Gastroesophageal sphincter (tissue), 4 donors: ENCODE measurements around the gene PLPP6. TPM values are rescaled to one million over a fixed set of nuclear protein-coding genes. Genes with fewer than 3 reads are reported as not detected.

Experiments used
- ATAC-seq: fragments of 150-250 bp; one replicate; pipeline ENCODE4 v1.9.1; 2016; ENCODE audit warnings: mild to moderate bottlenecking, moderate library complexity
- H3K27ac ChIP-seq, 4 donors: fragments of 200-600 bp; sonication (generic) in 3 of 4; 1 replicate in 3 of 4; 2 replicates in 1 of 4; pipeline ENCODE4 v1.5.1; 2016 to 2019
- H3K27me3 ChIP-seq: fragments of 200-600 bp; sonication (generic); one replicate; pipeline ENCODE4 v1.5.1; 2019
- H3K36me3 ChIP-seq, 2 donors: fragments of 200-600 bp; sonication (generic); one replicate each; pipeline ENCODE4 v1.5.1; 2019; ENCODE audit warnings: control low read depth in 1 of 2
- H3K4me1 ChIP-seq, 3 donors: fragments of 200-600 bp; sonication (generic); 1 replicate in 2 of 3; 2 replicates in 1 of 3; pipeline ENCODE4 v1.5.1; 2016 to 2019; ENCODE audit warnings: control low read depth in 2 of 3
- H3K4me3 ChIP-seq, 2 donors: fragments of 200-600 bp; sonication (generic); one replicate each; pipeline ENCODE4 v1.5.1; 2019; ENCODE audit warnings: mild to moderate bottlenecking in 1 of 2, moderate library complexity in 1 of 2
- H3K9me3 ChIP-seq, 3 donors: fragments of 200-600 bp; sonication (generic); one replicate each; pipeline ENCODE4 v1.5.1; 2017 to 2019; ENCODE audit warnings: control low read depth in 2 of 3
- EP300 ChIP-seq: sonication (generic); formaldehyde crosslinking; IDR thresholded peaks from one replicate; pipeline ENCODE4 v1.6.1; 2017; ENCODE audit warnings: antibody characterized with exemption, mild to moderate bottlenecking
- POLR2A ChIP-seq, 2 donors: fragments of 450-650 bp; IDR thresholded peaks; one replicate each; pipeline ENCODE4 v1.6.1; 2017; ENCODE audit warnings: antibody characterized with exemption in 2 of 2, mild to moderate bottlenecking in 2 of 2, moderate library complexity in 1 of 2
- POLR2AphosphoS5 ChIP-seq: sonication (generic); formaldehyde crosslinking; IDR thresholded peaks from one replicate; pipeline ENCODE4 v1.6.1; 2017; ENCODE audit warnings: antibody characterized with exemption
- WGBS, 2 donors: methylation state at CpG; one replicate each; pipeline ENCODE4 v1.1.5; 2018; ENCODE audit warnings: low coverage in 1 of 2; 5-methylcytosine and 5-hydroxymethylcytosine counted together
- total RNA-seq, 4 donors: library from RNA; depleted of rRNA; stranded (reverse); fragments of >200 nt; gene quantifications; one replicate each; pipeline ENCODE4 v1.1.0, GENCODE V29; 2016
- TF ChIP-seq, protein P1 (sequence below), 4 experiments: fragments of 200-600 bp in 2 of 4; fragments of 450-650 bp in 2 of 4; sonication (generic) in 1 of 4; IDR thresholded peaks; one replicate each; pipeline ENCODE4 v1.5.1; 2017 to 2019; ENCODE audit warnings: antibody characterized with exemption in 4 of 4, mild to moderate bottlenecking in 2 of 4, moderate library complexity in 2 of 4

PLPP6 gene
- total RNA-seq, 4 donors from 2014 or later = 5.3 to 8.1 (median 6.6) TPM

- TF ChIP-seq EP300 (no peak), POLR2AphosphoS5 (no peak), POLR2A (IDR thresholded peaks at IDR 0.05) (no peak)
- TF ChIP-seq, protein P1, sequence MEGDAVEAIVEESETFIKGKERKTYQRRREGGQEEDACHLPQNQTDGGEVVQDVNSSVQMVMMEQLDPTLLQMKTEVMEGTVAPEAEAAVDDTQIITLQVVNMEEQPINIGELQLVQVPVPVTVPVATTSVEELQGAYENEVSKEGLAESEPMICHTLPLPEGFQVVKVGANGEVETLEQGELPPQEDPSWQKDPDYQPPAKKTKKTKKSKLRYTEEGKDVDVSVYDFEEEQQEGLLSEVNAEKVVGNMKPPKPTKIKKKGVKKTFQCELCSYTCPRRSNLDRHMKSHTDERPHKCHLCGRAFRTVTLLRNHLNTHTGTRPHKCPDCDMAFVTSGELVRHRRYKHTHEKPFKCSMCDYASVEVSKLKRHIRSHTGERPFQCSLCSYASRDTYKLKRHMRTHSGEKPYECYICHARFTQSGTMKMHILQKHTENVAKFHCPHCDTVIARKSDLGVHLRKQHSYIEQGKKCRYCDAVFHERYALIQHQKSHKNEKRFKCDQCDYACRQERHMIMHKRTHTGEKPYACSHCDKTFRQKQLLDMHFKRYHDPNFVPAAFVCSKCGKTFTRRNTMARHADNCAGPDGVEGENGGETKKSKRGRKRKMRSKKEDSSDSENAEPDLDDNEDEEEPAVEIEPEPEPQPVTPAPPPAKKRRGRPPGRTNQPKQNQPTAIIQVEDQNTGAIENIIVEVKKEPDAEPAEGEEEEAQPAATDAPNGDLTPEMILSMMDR (IDR thresholded peaks at IDR 0.05) = no peak
- H3K36me3 ChIP-seq = peaks cover under 1 to 79% of the 10 kb centered on the region in 2 donors
- WGBS, 2 donors = 46 to 58% methylated on average over 4 of the region's 4 CpGs
Measured at GRCh38 chr9:4706971-4707622, 45.0 kb downstream of the PLPP6 start.

DNA sequence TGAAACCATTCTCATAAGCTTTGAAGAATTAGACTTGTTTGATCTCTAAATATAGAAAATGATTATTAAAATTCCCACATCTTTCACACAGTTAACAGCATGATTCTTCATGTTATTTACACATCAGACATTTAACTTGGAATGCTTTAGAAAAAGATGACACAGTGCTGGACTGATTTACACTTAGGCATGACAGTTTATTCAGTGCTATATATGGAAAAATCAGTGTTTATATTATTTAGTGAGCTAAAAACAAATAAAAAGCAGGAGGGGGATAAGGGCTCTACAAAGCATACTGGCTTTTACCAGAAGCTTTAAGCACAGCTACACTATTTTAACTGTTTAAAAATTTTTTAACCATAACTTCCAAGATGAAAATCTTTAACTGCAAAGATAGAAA is 47.3 kb downstream of the PLPP6 start:
- H3K36me3 ChIP-seq = peaks cover 0 to 72% of the 10 kb centered on the region in 2 donors
- TF ChIP-seq, protein P1 (IDR thresholded peaks at IDR 0.05) = no peak
- no peak for TF ChIP-seq EP300
- TF ChIP-seq POLR2AphosphoS5 = no peak
- no peak for TF ChIP-seq POLR2A (IDR thresholded peaks at IDR 0.05)
- H3K9me3 ChIP-seq = no peaks in the 10 kb centered on the region
- peak overlapping the region in 1 of 4 donors; percentile 8 for H3K27ac ChIP-seq
- ATAC-seq = no peak
- no peaks in the 10 kb centered on the region for H3K27me3 ChIP-seq
- H3K4me1 ChIP-seq = peaks cover 0 to 27% (median 0%) of the 10 kb centered on the region in 3 donors
- H3K4me3 ChIP-seq = no peak overlapping the region

More at GRCh38 chr9:4706971-4707622, 45.0 kb downstream of the PLPP6 start:
- no peaks in the 10 kb centered on the region for H3K9me3 ChIP-seq
- peak overlapping the region in 1 of 4 donors; percentile 25 for H3K27ac ChIP-seq
- no peak for ATAC-seq
- H3K27me3 ChIP-seq = no peaks in the 10 kb centered on the region
- no peak overlapping the region for H3K4me3 ChIP-seq
- peaks cover 0 to 27% (median 0%) of the 10 kb centered on the region in 3 donors for H3K4me1 ChIP-seq

GRCh38 chr9:4713849-4714248 is 51.8 kb downstream of the PLPP6 start:
- no peak for TF ChIP-seq POLR2A (IDR thresholded peaks at IDR 0.05)
- TF ChIP-seq, protein P1 (IDR thresholded peaks at IDR 0.05) = no peak
- TF ChIP-seq EP300 = no peak
- TF ChIP-seq POLR2AphosphoS5 = no peak
- Histone ChIP-seq H3K9me3 (no peaks in the 10 kb centered on the region), H3K36me3 (peaks cover 4 to 83% of the 10 kb centered on the region in 2 donors), H3K4me1 (peaks cover 0 to 12% (median 0%) of the 10 kb centered on the region in 3 donors), H3K27me3 (no peaks in the 10 kb centered on the region), H3K4me3 (no peak overlapping the region), H3K27ac (no peak overlapping the region)
- ATAC-seq = peak; percentile 53
- 53 to 67% methylated on average over 5 to 7 of the region's 7 CpGs for WGBS, 2 donors

DNA sequence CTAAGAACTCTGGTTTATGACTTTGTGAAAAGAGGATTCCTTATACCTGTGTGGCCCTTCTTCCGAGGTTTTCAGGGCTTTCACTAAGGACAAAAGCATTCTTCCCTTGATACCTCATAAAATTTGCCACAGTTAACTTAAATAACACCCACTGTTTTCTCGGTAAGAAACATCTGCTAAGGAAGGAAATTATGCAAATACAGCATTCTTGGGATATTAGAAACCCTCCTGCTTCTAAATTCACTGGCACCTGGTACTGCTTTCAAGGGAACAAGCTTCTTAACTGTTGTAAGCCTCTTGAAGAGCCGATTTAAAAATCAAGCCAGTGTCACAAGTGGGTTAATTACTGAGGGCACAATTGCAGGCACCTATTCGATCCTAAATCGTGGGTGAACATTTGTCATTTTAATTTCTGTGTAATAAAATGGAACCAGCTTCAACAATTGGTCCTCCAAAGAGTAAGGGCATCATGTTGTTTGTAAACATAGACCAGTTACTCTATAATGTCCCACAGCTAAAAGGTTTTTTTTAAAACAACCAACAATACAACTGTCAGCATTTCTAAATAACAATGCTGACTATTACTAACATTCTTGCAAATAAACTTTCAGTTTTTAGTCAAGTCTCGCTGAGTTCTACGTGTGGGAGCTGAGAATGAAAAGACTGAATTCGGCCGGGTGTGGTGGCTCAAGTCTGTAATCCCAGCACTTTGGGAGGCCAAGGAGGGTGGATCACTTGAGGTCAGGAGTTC is 52.3 kb downstream of the PLPP6 start:
- Histone ChIP-seq H3K4me1 (peaks cover 0 to 6% (median 0%) of the 10 kb centered on the region in 3 donors), H3K9me3 (no peaks in the 10 kb centered on the region), H3K27me3 (no peaks in the 10 kb centered on the region), H3K27ac (no peak overlapping the region), H3K36me3 (peaks cover 4 to 88% of the 10 kb centered on the region in 2 donors), H3K4me3 (no peak overlapping the region)
- TF ChIP-seq, protein P1 (IDR thresholded peaks at IDR 0.05) = no peak
- no peak for ATAC-seq
- WGBS, 2 donors = 83 to 84% methylated on average over 4 to 9 of the region's 9 CpGs

Other genes starting within 250 kb of the PLPP6 start
- gene SLC1A1, start 171.8 kb upstream of the PLPP6 start, total RNA-seq = 1 to 10 TPM; 1.1 to 2.3 (median 1.8) TPM
- 1 to 10 TPM in 1 of 4 donors, under 1 TPM in 3; 0.69 to 1.9 (median 0.83) TPM for gene SPATA6L, start 4.2 kb downstream of the PLPP6 start, total RNA-seq
- 100 to 1,000 TPM in 1 of 4 donors, 10 to 100 TPM in 3; 61.4 to 101 (median 84.7) TPM for gene CDC37L1, start 17.3 kb downstream of the PLPP6 start, total RNA-seq
- 100 to 1,000 TPM; 104 to 139 (median 119) TPM for gene AK3, start 78.9 kb downstream of the PLPP6 start, total RNA-seq
- 10 to 100 TPM; 10.1 to 19.0 (median 11.6) TPM for gene RCL1, start 130.7 kb downstream of the PLPP6 start, total RNA-seq